NCI-H1436 treated with DMSO at 0.1 percent for 48 hours (cell line): ENCODE data around the gene RTF1.

Experiments used
- DNase-seq: peaks from one replicate; lab custom pipeline; 2025; lab: John Stamatoyannopoulos, UW

Gene RTF1

GRCh38 chr15:41487802-41488201, 70.9 kb downstream of the RTF1 start:
- DNase-seq = no peak

- no peak for DNase-seq
Observed at GRCh38 chr15:41489641-41490040, 72.7 kb downstream of the RTF1 start.

- no peak for DNase-seq
Observed at GRCh38 chr15:41490355-41490754, 73.5 kb downstream of the RTF1 start.

- no peak for DNase-seq
Observed at GRCh38 chr15:41491889-41492288, 75.0 kb downstream of the RTF1 start.

GRCh38 chr15:41492597-41493204, 75.8 kb downstream of the RTF1 start:
- no peak for DNase-seq

- DNase-seq = peak; percentile 65
Observed at GRCh38 chr15:41493205-41493901, 76.5 kb downstream of the RTF1 start, which contains the start of gene ITPKA. TSS of gene ITPKA (plus strand) at chr15:41493874. CDS start at chr15:41493928, 54 bp downstream.

- no peak for DNase-seq
Observed at GRCh38 chr15:41493902-41494189, 77.0 kb downstream of the RTF1 start.

- no peak for DNase-seq
Observed at GRCh38 chr15:41494190-41494921, 77.5 kb downstream of the RTF1 start.

- no peak for DNase-seq
Observed at GRCh38 chr15:41494922-41495735, 78.2 kb downstream of the RTF1 start.

GRCh38 chr15:41495736-41496599, 79.1 kb downstream of the RTF1 start:
- DNase-seq = no peak

- no peak for DNase-seq
Observed at GRCh38 chr15:41498657-41499056, 81.8 kb downstream of the RTF1 start.

GRCh38 chr15:41499109-41499851, 82.4 kb downstream of the RTF1 start:
- no peak for DNase-seq

GRCh38 chr15:41501191-41501917, 84.5 kb downstream of the RTF1 start:
- DNase-seq = no peak

GRCh38 chr15:41501931-41502794, 85.3 kb downstream of the RTF1 start:
- no peak for DNase-seq

GRCh38 chr15:41502795-41503668, 86.1 kb downstream of the RTF1 start:
- DNase-seq = no peak

GRCh38 chr15:41503669-41504010, 86.7 kb downstream of the RTF1 start:
- DNase-seq = no peak

- no peak for DNase-seq
Observed at GRCh38 chr15:41504751-41505492, 88.0 kb downstream of the RTF1 start.
